Kidney glomerular epithelial cell (primary cell): ENCODE results near the gene SLC25A13.
"Not testable (repeated sequence)": the region's sequence is repeated elsewhere in the genome, so short reads cannot be mapped to it uniquely, and the experiment has no call there.

Experiments used
- DNase-seq: peaks from one replicate; lab custom pipeline; 2025; lab: John Stamatoyannopoulos, UW

SLC25A13 gene

GRCh38 chr7:96200740-96201139 lies 121.2 kb downstream of the SLC25A13 start:
- no peak for DNase-seq

- DNase-seq: no peak
These were observed 122.5 kb downstream of the SLC25A13 start for GRCh38 chr7:96199421-96199820.

- DNase-seq: no peak
These were observed 123.8 kb downstream of the SLC25A13 start for GRCh38 chr7:96198047-96198636.

- no peak for DNase-seq
These were observed 125.2 kb downstream of the SLC25A13 start for GRCh38 chr7:96196676-96197075.

DNA sequence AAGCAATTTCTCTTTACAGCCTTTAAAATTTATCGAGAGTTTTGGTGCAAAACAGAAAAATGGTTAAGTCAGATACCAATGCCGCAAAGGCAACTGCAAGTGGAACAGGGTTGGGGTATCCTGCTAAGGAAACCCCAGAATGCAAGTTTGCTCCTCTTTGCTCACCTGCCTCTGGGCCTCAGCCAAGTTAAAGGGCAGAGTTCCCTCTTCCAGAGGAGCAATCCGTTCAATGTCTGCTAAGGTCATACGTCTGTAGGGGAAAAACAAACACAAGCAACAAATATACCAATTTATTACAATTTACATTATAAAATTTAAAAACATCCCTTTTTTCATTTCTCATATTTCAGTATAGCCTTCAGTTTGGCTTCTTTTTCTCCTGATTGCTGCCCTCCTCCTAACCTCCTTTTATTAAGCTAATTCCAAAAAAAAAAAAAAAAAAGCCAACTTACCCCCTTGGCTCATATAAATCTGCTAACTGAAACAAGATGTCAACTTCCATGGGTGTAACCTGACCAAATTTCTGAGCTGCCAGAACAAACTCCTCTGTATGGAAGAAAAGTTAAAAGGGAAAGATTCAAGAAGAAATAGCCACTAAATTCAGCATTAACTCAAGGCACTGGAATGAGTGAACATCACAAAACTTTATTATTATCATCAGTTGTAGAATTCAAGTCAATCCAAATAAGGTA lies 132.6 kb downstream of the SLC25A13 start:
- DNase-seq: no peak

DNA sequence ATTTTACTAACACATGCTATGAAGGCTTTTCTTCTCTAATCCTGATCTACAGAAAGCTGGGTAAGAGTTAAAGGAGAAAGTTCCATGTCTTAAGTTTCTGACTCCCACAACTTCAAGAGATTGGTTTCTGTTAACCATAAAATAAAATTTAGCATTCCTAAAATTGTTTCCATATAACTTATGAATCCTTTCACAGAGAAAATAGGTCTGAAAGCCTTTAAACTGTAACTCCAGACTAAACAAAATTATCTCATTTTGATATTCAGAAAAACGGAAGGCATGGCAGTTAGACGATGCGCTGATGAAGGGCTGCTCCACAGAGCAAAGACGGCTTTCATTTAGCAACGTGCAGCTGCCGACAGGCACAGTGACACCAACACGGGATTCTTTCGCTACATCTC lies 133.3 kb downstream of the SLC25A13 start:
- no peak for DNase-seq

- DNase-seq: no peak
These were observed 133.7 kb downstream of the SLC25A13 start for GRCh38 chr7:96188174-96188581.

GRCh38 chr7:96187735-96188134 lies 134.2 kb downstream of the SLC25A13 start:
- DNase-seq: no peak

- no peak for DNase-seq
These were observed 137.1 kb downstream of the SLC25A13 start for GRCh38 chr7:96184783-96185182.

DNA sequence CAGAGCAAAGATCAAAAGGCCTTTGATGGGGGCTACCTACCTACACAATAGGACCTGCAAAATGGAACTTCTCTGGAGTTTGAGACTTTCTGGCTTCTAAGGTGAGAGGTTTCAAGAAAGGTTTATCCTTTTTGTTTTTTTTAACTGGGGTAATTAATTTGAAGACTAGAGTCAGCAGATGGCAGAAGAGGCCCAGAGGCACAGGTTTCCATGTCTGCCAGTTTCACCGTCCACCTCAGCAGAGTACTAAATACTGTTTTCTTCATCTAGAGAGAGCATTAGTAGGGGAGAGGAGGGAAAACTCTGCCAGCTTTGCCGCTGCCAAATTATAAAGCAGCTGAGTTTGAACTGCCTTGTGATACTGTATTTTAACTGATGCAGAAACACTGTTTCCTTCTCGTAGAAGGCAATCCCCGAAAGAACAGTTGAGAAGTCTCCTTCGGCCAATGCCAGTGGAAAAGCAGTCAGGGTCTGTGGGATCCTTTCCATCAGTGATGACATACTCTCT lies 138.7 kb downstream of the SLC25A13 start:
- DNase-seq: no peak

GRCh38 chr7:96182424-96183158 lies 139.3 kb downstream of the SLC25A13 start:
- DNase-seq: no peak

DNA sequence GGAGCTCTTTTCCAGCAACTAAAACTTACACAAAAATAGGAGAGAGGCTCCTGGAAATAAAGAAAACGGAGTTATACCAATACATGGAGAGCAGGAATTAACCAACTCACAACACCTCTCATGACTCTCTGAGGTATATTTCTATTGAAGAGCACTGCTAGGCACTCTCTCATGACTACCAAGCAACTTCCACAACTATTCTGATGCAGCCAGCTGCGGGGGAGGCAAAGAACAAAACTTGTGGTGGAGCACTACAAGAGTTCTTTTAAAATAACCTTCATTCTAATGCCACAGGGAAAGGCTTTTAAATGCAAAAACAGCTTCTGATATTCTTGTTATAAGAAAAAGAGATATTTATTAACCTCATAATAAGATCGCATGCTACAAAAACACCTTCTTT lies 140.7 kb downstream of the SLC25A13 start:
- DNase-seq: no peak

DNA sequence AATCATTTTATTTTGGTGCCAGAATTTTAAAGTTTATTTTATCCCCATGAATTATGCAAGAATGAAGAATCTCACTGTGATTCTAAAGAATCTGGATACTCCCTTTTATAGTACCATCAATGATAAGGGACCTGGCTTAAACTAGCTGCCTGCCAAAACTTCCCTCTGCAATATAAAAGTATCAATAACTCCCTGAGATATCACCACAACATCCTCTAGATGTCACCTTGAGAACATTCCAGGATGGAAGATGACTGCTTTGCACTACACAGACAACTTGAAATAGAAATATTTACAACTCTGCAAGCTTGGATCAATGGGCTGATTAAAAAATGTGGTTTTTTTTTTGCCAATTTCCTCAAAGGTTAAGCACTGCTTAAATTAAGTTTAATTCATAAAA lies 142.1 kb downstream of the SLC25A13 start:
- no peak for DNase-seq

GRCh38 chr7:96179341-96179740 lies 142.6 kb downstream of the SLC25A13 start:
- no peak for DNase-seq

GRCh38 chr7:96178581-96178980 lies 143.3 kb downstream of the SLC25A13 start:
- DNase-seq: no peak

- DNase-seq: no peak
These were observed 144.5 kb downstream of the SLC25A13 start for GRCh38 chr7:96177353-96177752.

DNA sequence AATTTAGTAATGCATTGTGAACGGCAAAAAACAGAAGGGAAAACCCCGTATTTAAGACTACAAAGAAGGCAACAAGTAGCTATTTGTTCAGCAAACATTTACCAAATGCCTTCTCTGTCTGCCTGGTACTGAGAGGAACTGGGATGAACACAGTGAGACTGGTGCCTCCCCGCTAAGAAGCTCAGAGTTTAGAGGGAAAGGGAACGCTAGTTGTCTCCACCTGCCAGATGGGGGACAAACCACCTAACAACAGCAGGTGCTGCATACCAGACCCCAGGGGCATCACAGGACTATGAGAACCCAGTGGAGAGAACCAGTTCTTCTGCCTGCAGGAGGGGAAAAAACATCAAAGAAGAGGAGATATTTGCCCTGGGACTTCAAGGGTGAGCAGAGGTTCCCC lies 147.1 kb downstream of the SLC25A13 start:
- DNase-seq: no peak

DNA sequence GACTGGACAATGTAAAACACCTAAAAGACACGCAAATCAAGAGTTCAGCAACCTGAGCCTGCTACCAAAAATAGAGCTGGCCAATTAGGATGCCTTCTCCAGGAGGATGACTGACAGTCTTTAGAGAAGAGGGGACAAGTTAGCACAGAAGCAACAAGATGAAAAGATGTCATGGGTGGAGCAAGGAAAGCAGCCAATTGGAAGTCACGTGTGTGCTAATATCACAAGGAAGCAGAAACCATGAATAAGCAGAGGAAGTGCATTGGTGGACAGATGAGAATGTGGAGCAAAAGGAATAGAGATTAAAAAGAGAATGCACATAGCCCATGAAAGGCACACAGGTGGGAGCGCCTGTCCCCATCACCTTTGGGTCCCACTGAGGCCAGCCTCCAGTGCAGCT lies 148.1 kb downstream of the SLC25A13 start:
- no peak for DNase-seq

GRCh38 chr7:96169439-96169838 lies 152.5 kb downstream of the SLC25A13 start:
- DNase-seq: peak; percentile 31

DNA sequence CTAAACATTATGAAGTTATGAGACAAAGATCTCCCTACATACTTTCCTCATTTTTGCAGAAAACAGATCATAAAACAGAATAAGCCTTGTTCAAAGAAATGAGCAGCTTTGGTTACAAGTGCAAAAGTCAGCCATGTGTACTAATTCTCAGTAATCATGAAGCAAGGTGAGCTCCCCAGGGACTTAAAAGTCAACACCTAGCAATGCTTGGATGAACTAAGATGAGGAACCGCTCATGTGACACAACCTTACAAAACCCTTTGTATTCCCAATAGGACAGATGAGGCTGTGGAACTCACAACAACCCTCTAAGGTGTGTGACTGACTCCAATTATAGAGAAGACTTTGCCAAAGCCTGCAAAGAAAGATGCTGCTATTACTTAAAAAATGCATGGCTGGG lies 154.5 kb downstream of the SLC25A13 start:
- DNase-seq: no peak

DNA sequence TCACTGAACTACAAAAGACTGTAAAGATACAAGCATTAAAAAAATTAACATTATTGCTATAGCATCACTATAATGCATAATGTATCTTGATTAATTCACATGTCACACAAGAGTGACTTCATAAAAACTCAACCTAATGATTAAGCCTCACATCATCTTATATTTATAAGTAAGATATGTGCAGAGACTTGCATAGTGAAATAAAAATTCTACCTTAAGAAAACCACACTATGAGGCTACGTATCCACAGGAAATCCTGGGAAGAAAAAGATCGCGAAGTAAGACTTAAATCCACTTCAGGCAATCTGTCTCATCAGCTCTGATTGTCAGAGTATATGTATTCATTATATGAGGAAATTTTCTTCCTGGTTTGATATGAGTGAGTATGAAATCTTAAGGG lies 160.0 kb downstream of the SLC25A13 start:
- DNase-seq: no peak

- no peak for DNase-seq
These were observed 164.0 kb downstream of the SLC25A13 start for GRCh38 chr7:96157856-96158255.

GRCh38 chr7:96154506-96154905 lies 167.4 kb downstream of the SLC25A13 start:
- not testable (repeated sequence) for DNase-seq
